ENCODE results near the gene TIMM22.

Gene TIMM22

GRCh38 chr17:964876-965275, 32.1 kb upstream of the TIMM22 start:
- Histone ChIP-seq H3K4me1 (ENCODE audit: control insufficient read depth, insufficient read depth, low read length) (peaks cover 30% of the 10 kb centered on the region), H3K27ac (ENCODE audit: extremely low read depth, low read depth, low read length) (peak overlapping the region; percentile 35), H3K4me3 (ENCODE audit: low read depth, low read length) (no peak overlapping the region), H3K36me3 (ENCODE audit: control insufficient read depth in 2 of 2, insufficient read depth in 1 of 2, low read length in 2 of 2) (no peaks in the 10 kb centered on the region; a peak in 1 of 3 replicates), H3K9me3 (ENCODE audit: control insufficient read depth, insufficient read depth, low read depth, low read length) (no peaks in the 10 kb centered on the region)
- POLR2A ChIA-PET, result interaction anchor here (1.1 to 3.4 kb wide), 6 partner anchors 8 to 183 kb away, joined by 3 to 11 read pairs (median 6); partner anchors contain the start of genes GLOD4, MRM3 and NXN
- TF ChIP-seq HIC1 (tag by site-specific recombination; IDR thresholded peaks at IDR 0.05), result 0 out of 2 replicates have a peak, but pooled peaks have one; percentile 41
- TF ChIP-seq ZNF366 (tag by site-specific recombination; conservative IDR thresholded peaks at IDR 0.05), result no peak
- 0 out of 2 replicates have a peak, but pooled peaks have one; percentile 14 for TF ChIP-seq ZNF76 (tag by site-specific recombination; IDR thresholded peaks at IDR 0.05; ENCODE audit: borderline replicate concordance, low read depth)
- TF ChIP-seq ZFHX2 (tag by site-specific recombination; conservative IDR thresholded peaks at IDR 0.05), result peak; percentile 66
- no peak for TF ChIP-seq ZNF514 (tag by site-specific recombination; IDR thresholded peaks at IDR 0.05)
- peak; percentile 87 for TF ChIP-seq EGR2 (tag by site-specific recombination; IDR thresholded peaks at IDR 0.05; ENCODE audit: low read depth)
- peak; percentile 17; the same call in 1 of the 2 replicates for TF ChIP-seq ZBTB8A (tag by site-specific recombination; IDR thresholded peaks at IDR 0.05)
- peak; percentile 26 for TF ChIP-seq SP2 (tag by site-specific recombination; IDR thresholded peaks at IDR 0.05)
- peak; percentile 64 for TF ChIP-seq ZNF335 (tag by site-specific recombination; conservative IDR thresholded peaks at IDR 0.05)
- peak; percentile 24; the same call in 1 of the 2 replicates for TF ChIP-seq PATZ1 (tag by site-specific recombination; IDR thresholded peaks at IDR 0.05)
- TF ChIP-seq IKZF3 (tag by site-specific recombination; IDR thresholded peaks at IDR 0.05), result peak; percentile 47; the same call in 1 of the 2 replicates
- CTCF ChIA-PET, result interaction anchor here (0.5 to 1.3 kb wide), 8 partner anchors 9 to 1118 kb away, joined by 3 to 6 read pairs (median 4); no protein-coding TSS in a partner anchor

GRCh38 chr17:965311-965989, 31.5 kb upstream of the TIMM22 start:
- H3K9me3 ChIP-seq (ENCODE audit: control insufficient read depth, insufficient read depth, low read depth, low read length), result no peaks in the 10 kb centered on the region
- POLR2A ChIA-PET, result interaction anchor here (1.1 to 3.4 kb wide), 7 partner anchors 9 to 184 kb away, joined by 3 to 11 read pairs (median 4); partner anchors contain the start of genes GLOD4, MRM3 and NXN
- no peaks in the 10 kb centered on the region; a peak in 1 of 3 replicates for H3K36me3 ChIP-seq (ENCODE audit: control insufficient read depth in 2 of 2, insufficient read depth in 1 of 2, low read length in 2 of 2)
- peak overlapping the region; percentile 35 for H3K27ac ChIP-seq (ENCODE audit: extremely low read depth, low read depth, low read length)
- H3K4me1 ChIP-seq (ENCODE audit: control insufficient read depth, insufficient read depth, low read length), result peaks cover 35% of the 10 kb centered on the region
- H3K4me3 ChIP-seq (ENCODE audit: low read depth, low read length), result no peak overlapping the region
- CTCF ChIA-PET, result interaction anchor here (0.6 to 1.4 kb wide), 11 partner anchors 9 to 217 kb away, joined by 3 to 8 read pairs (median 4); partner anchors contain the start of gene TIMM22
- TF ChIP-seq GLIS1 (tag by site-specific recombination; IDR thresholded peaks at IDR 0.05) (peak; percentile 68), SETDB1 (IDR thresholded peaks at IDR 0.05; ENCODE audit: insufficient read length, low read length) (peak; percentile 38), ZNF280C (tag by site-specific recombination; IDR thresholded peaks at IDR 0.05) (no peak), ZNF2 (tag by site-specific recombination; IDR thresholded peaks at IDR 0.05) (no peak), ZNF18 (tag by site-specific recombination; IDR thresholded peaks at IDR 0.05) (peak; percentile 96), FEZF1 (tag by site-specific recombination; IDR thresholded peaks at IDR 0.05) (no peak), ZNF600 (tag by site-specific recombination; IDR thresholded peaks at IDR 0.05) (peak; percentile 80), ZNF366 (tag by site-specific recombination; conservative IDR thresholded peaks at IDR 0.05) (peak; percentile 61; the same call in 1 of the 2 replicates), ELK4 (IDR thresholded peaks at IDR 0.05; ENCODE audit: borderline replicate concordance, low read depth, low read length) (no peak), KLF7 (tag by site-specific recombination; IDR thresholded peaks at IDR 0.05; ENCODE audit: borderline replicate concordance) (no peak), ZBTB20 (tag by site-specific recombination; IDR thresholded peaks at IDR 0.05) (0 out of 2 replicates have a peak, but pooled peaks have one; percentile 35), ZBTB7A (tag by site-specific recombination; IDR thresholded peaks at IDR 0.05; ENCODE audit: low read depth) (0 out of 2 replicates have a peak, but pooled peaks have one; percentile 46)

Data from HEK293 (cell line).